ENCODE results near the gene SNRPF.

SNRPF gene

DNA sequence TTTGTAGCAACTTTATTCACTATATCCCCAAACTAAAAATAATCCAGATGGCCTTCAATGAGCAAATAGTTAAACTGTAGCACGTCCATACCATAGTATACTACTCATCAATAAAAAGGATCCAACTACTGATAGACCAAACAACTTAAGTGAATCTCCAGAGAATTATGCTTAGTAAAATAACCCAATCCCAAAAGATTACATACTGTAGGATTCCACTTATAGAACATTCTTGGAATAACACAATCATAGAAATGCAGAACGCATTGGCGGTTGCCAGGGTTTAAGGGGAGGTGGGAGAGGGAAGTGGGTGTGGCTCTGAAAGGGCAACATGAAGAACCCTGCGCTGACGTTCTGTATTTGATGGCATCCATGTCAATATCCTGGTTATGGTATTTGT, 28.6 kb downstream of the SNRPF start:
- TF ChIP-seq, protein P1, sequence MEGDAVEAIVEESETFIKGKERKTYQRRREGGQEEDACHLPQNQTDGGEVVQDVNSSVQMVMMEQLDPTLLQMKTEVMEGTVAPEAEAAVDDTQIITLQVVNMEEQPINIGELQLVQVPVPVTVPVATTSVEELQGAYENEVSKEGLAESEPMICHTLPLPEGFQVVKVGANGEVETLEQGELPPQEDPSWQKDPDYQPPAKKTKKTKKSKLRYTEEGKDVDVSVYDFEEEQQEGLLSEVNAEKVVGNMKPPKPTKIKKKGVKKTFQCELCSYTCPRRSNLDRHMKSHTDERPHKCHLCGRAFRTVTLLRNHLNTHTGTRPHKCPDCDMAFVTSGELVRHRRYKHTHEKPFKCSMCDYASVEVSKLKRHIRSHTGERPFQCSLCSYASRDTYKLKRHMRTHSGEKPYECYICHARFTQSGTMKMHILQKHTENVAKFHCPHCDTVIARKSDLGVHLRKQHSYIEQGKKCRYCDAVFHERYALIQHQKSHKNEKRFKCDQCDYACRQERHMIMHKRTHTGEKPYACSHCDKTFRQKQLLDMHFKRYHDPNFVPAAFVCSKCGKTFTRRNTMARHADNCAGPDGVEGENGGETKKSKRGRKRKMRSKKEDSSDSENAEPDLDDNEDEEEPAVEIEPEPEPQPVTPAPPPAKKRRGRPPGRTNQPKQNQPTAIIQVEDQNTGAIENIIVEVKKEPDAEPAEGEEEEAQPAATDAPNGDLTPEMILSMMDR (IDR thresholded peaks at IDR 0.05; ENCODE audit: control insufficient read depth, insufficient read depth, low read depth, low read length, missing control alignments), result no peak
- DNase-seq (ENCODE audit: low read depth), result no peak
- no peak overlapping the region for H3K4me3 ChIP-seq (ENCODE audit: control insufficient read depth, low read depth, low read length)

DNA sequence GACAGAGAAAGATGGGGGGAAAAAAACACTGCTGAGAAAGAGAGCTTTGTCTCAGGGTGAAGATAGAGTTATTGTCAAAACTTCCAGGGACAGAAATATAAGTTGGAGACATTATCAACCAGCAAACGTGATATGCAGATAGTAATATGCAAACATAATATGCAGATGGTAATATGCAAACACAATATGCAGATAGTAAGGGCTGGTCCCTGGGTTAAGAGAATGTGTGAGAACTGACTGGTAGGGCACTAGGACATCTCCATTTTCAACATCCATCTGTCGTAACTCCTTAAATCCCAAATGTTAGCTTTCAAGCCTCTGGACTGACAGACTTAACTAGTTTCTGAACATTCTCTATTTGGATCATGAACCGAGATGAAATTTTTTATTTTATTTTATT, 32.2 kb downstream of the SNRPF start:
- DNase-seq (ENCODE audit: low read depth), result no peak
- TF ChIP-seq, protein P1 (IDR thresholded peaks at IDR 0.05; ENCODE audit: control insufficient read depth, insufficient read depth, low read depth, low read length, missing control alignments), result no peak
- no peak overlapping the region for H3K4me3 ChIP-seq (ENCODE audit: control insufficient read depth, low read depth, low read length)

DNA sequence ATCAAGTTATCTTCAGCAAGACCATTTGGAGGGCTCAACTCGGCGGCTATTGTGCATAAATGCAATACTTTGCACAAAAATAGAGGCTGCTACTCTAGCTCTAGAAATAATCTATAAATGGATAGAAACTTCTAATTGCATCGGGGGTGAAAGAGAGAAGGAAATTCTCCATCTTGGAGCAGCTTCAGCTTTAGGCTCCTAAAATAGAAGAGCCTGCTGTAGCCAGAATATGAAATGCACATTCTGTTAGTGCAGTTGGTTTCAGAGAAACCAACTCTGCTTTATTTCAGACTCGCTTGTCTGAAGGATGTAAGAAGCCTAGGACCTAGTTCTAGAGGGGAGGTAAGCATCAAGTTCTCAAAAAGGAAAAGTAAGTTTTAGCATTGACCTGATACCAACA, 38.1 kb downstream of the SNRPF start:
- TF ChIP-seq, protein P1 (IDR thresholded peaks at IDR 0.05; ENCODE audit: control insufficient read depth, insufficient read depth, low read depth, low read length, missing control alignments), result no peak
- H3K4me3 ChIP-seq (ENCODE audit: control insufficient read depth, low read depth, low read length), result no peak overlapping the region
- no peak for DNase-seq (ENCODE audit: low read depth)

DNA sequence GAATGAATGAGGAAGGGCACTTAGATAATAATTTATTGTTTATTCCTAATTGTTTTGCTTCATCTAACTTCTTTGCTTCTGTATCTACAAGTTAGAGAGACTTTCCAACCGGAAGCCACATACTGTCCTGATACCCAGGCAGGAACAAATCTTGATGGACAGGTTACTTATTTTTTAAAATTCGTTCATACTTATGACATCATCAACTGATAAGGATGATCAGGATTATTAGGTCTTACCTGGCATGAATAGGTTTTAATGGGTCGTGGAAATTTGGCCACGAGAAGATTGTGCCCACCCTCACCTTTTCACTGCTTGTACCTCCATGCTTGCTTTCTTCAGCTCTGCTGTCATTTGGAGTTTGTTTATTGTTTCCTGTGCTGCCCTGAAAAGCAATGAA, 39.3 kb downstream of the SNRPF start:
- TF ChIP-seq, protein P1 (IDR thresholded peaks at IDR 0.05; ENCODE audit: control insufficient read depth, insufficient read depth, low read depth, low read length, missing control alignments), result no peak
- DNase-seq (ENCODE audit: low read depth), result no peak
- H3K4me3 ChIP-seq (ENCODE audit: control insufficient read depth, low read depth, low read length), result no peak overlapping the region

DNA sequence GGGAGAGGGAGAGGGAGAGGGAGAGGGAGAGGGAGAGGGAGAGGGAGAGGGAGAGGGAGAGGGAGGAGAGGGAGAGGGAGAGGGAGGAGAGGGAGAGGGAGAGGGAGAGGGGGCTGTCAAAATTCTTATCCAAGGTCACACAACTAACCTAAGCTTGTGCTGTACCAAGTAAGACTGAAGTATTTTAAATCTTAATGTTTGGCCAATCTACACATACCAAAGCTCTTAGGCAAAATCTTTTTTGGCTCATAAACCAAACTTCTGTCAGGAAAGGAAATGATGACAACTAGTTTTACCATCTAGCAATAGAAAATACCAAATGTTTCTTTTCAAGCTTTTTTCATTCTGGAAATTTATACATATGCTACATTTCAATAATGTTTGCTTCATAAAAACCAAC, 49.8 kb downstream of the SNRPF start:
- no peak for DNase-seq (ENCODE audit: low read depth)
- TF ChIP-seq, protein P1 (IDR thresholded peaks at IDR 0.05; ENCODE audit: control insufficient read depth, insufficient read depth, low read depth, low read length, missing control alignments), result no peak
- no peak overlapping the region for H3K4me3 ChIP-seq (ENCODE audit: control insufficient read depth, low read depth, low read length)

DNA sequence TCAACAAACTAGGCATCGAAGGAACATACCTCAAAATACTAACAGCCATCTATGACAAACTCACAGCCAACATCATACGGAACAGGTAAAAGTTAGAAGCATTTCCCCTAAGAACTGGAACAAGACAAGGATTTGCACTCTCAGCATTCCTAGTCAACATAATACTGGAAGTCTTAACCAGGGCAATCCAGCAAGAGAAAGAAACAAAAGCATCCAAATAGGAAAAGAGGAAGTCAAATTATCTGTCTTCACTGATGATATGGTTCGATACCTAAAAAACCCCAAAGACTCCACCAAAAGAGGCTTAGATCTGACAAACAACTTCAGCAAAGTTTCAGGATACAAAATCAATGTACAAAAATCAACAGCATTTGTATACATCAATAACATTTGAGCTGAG, 51.1 kb downstream of the SNRPF start:
- no peak for DNase-seq (ENCODE audit: low read depth)
- TF ChIP-seq, protein P1 (IDR thresholded peaks at IDR 0.05; ENCODE audit: control insufficient read depth, insufficient read depth, low read depth, low read length, missing control alignments), result no peak

More for the DNA sequence above, 51.1 kb downstream of the SNRPF start:
- no peak overlapping the region for H3K4me3 ChIP-seq (ENCODE audit: control insufficient read depth, low read depth, low read length)
